ENCODE results near the gene ABI1. TPM values are rescaled to one million over a fixed set of nuclear protein-coding genes. Genes with fewer than 3 reads are reported as not detected.

Gene ABI1
- total and polyA plus RNA-seq, 2 donors (not counting 1 experiment from before 2014, with no cell fraction given): 29.4 to 74.3 TPM

- no peak overlapping the region for H3K4me3 ChIP-seq (replicated peaks in 1 of 4; ENCODE audit: control extremely low read depth in 1 of 4, insufficient read depth in 1 of 4, low read depth in 3 of 4, low read length in 4 of 4)
- peaks cover 43% of the 10 kb centered on the region for H3K79me2 ChIP-seq (ENCODE audit: control insufficient read depth, insufficient read depth, low read length)
- H2AFZ ChIP-seq (ENCODE audit: low read length): no peak overlapping the region
- peaks cover 10% of the 10 kb centered on the region for H3K4me1 ChIP-seq (ENCODE audit: control insufficient read depth, extremely low read depth, insufficient read depth, low read length)
- H3K9ac ChIP-seq (ENCODE audit: insufficient read depth, low read length): no peak overlapping the region
- DNase-seq (ENCODE audit: low read depth in 2 of 2): no peak
- H3K27me3 ChIP-seq (ENCODE audit: control insufficient read depth, insufficient read depth, low read length): no peaks in the 10 kb centered on the region
- TF ChIP-seq, protein P1, sequence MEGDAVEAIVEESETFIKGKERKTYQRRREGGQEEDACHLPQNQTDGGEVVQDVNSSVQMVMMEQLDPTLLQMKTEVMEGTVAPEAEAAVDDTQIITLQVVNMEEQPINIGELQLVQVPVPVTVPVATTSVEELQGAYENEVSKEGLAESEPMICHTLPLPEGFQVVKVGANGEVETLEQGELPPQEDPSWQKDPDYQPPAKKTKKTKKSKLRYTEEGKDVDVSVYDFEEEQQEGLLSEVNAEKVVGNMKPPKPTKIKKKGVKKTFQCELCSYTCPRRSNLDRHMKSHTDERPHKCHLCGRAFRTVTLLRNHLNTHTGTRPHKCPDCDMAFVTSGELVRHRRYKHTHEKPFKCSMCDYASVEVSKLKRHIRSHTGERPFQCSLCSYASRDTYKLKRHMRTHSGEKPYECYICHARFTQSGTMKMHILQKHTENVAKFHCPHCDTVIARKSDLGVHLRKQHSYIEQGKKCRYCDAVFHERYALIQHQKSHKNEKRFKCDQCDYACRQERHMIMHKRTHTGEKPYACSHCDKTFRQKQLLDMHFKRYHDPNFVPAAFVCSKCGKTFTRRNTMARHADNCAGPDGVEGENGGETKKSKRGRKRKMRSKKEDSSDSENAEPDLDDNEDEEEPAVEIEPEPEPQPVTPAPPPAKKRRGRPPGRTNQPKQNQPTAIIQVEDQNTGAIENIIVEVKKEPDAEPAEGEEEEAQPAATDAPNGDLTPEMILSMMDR (conservative IDR thresholded peaks at IDR 0.05 in 1 of 2, IDR thresholded peaks at IDR 0.05 in 1 of 2; ENCODE audit: low read depth in 1 of 2, low read length in 2 of 2): no peak
- TF ChIP-seq EZH2 (IDR thresholded peaks at IDR 0.05; ENCODE audit: low read length, missing control alignments): no peak
- no peaks in the 10 kb centered on the region for H3K36me3 ChIP-seq (ENCODE audit: control insufficient read depth, insufficient read depth, low read length)
- no peaks in the 10 kb centered on the region for H4K20me1 ChIP-seq (ENCODE audit: control insufficient read depth, extremely low read depth, insufficient read depth, low read length)
- no peak overlapping the region for H3K27ac ChIP-seq (ENCODE audit: insufficient read depth, low read length)
- H3K9me3 ChIP-seq (ENCODE audit: control insufficient read depth, insufficient read depth, low read depth, low read length): no peaks in the 10 kb centered on the region
- no peak overlapping the region for H3K4me2 ChIP-seq (ENCODE audit: extremely low read depth, insufficient read depth, low read length)
Measured at GRCh38 chr10:26779176-26779860, 81.4 kb downstream of the ABI1 start.

GRCh38 chr10:26777686-26778085 is 83.1 kb downstream of the ABI1 start:
- H2AFZ ChIP-seq (ENCODE audit: low read length): no peak overlapping the region
- peaks cover 32% of the 10 kb centered on the region for H3K79me2 ChIP-seq (ENCODE audit: control insufficient read depth, insufficient read depth, low read length)
- H4K20me1 ChIP-seq (ENCODE audit: control insufficient read depth, extremely low read depth, insufficient read depth, low read length): no peaks in the 10 kb centered on the region
- H3K27ac ChIP-seq (ENCODE audit: insufficient read depth, low read length): no peak overlapping the region
- no peaks in the 10 kb centered on the region for H3K36me3 ChIP-seq (ENCODE audit: control insufficient read depth, insufficient read depth, low read length)
- TF ChIP-seq, protein P1 (conservative IDR thresholded peaks at IDR 0.05 in 1 of 2, IDR thresholded peaks at IDR 0.05 in 1 of 2; ENCODE audit: low read depth in 1 of 2, low read length in 2 of 2): no peak
- no peak for TF ChIP-seq EZH2 (IDR thresholded peaks at IDR 0.05; ENCODE audit: low read length, missing control alignments)
- H3K4me3 ChIP-seq (replicated peaks in 1 of 4; ENCODE audit: control extremely low read depth in 1 of 4, insufficient read depth in 1 of 4, low read depth in 3 of 4, low read length in 4 of 4): no peak overlapping the region
- H3K4me2 ChIP-seq (ENCODE audit: extremely low read depth, insufficient read depth, low read length): no peak overlapping the region
- no peaks in the 10 kb centered on the region for H3K9me3 ChIP-seq (ENCODE audit: control insufficient read depth, insufficient read depth, low read depth, low read length)
- no peaks in the 10 kb centered on the region for H3K27me3 ChIP-seq (ENCODE audit: control insufficient read depth, insufficient read depth, low read length)
- no peak for DNase-seq (ENCODE audit: low read depth in 2 of 2)
- peaks cover 10% of the 10 kb centered on the region for H3K4me1 ChIP-seq (ENCODE audit: control insufficient read depth, extremely low read depth, insufficient read depth, low read length)
- H3K9ac ChIP-seq (ENCODE audit: insufficient read depth, low read length): no peak overlapping the region

DNA sequence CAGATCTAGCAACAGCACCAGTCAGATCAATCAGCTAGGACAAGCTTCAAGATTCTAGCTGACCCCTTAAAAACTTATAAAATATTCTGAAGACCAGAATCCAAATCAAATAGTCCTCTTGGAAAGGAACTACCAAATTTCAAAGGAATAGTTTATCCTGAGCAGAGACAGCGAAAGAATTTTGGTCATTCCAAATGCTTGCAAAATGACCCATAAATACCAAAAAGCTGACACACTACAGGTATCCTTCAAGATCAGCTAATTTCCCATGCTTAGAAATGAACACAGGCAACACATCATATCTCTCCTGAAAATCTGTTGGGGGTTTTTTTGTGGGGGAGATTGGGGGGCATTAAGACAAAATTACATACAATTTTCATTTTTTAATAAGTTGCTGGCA is 84.5 kb downstream of the ABI1 start:
- Histone ChIP-seq H3K27ac (ENCODE audit: insufficient read depth, low read length) (no peak overlapping the region), H3K4me1 (ENCODE audit: control insufficient read depth, extremely low read depth, insufficient read depth, low read length) (peaks cover 5% of the 10 kb centered on the region), H3K27me3 (ENCODE audit: control insufficient read depth, insufficient read depth, low read length) (no peaks in the 10 kb centered on the region), H3K9me3 (ENCODE audit: control insufficient read depth, insufficient read depth, low read depth, low read length) (no peaks in the 10 kb centered on the region), H3K79me2 (ENCODE audit: control insufficient read depth, insufficient read depth, low read length) (peaks cover 26% of the 10 kb centered on the region), H3K4me3 (replicated peaks in 1 of 4; ENCODE audit: control extremely low read depth in 1 of 4, insufficient read depth in 1 of 4, low read depth in 3 of 4, low read length in 4 of 4) (no peak overlapping the region), H3K9ac (ENCODE audit: insufficient read depth, low read length) (no peak overlapping the region), H3K36me3 (ENCODE audit: control insufficient read depth, insufficient read depth, low read length) (no peaks in the 10 kb centered on the region), H2AFZ (ENCODE audit: low read length) (no peak overlapping the region), H4K20me1 (ENCODE audit: control insufficient read depth, extremely low read depth, insufficient read depth, low read length) (no peaks in the 10 kb centered on the region), H3K4me2 (ENCODE audit: extremely low read depth, insufficient read depth, low read length) (no peak overlapping the region)
- DNase-seq (ENCODE audit: low read depth in 2 of 2): peak in 1 of 2 donors; percentile 61
- no peak for TF ChIP-seq EZH2 (IDR thresholded peaks at IDR 0.05; ENCODE audit: low read length, missing control alignments)
- TF ChIP-seq, protein P1 (conservative IDR thresholded peaks at IDR 0.05 in 1 of 2, IDR thresholded peaks at IDR 0.05 in 1 of 2; ENCODE audit: low read depth in 1 of 2, low read length in 2 of 2): no peak

All from fibroblast of lung (primary cell).